HG02763 (cell line): ENCODE results near the gene SPINK5.

Experiments
- ATAC-seq: cut with Tn5 transposase; IDR thresholded peaks from one replicate; pipeline ENCODE4 v1.9.1; 2021; ENCODE audit warnings: mild to moderate bottlenecking, moderate library complexity; ENCODE audit not compliant: unreplicated experiment

Gene SPINK5

GRCh38 chr5:148090773-148091250 is 27.0 kb downstream of the SPINK5 start:
- ATAC-seq = no peak

- no peak for ATAC-seq
Measured at GRCh38 chr5:148091991-148092964, 28.5 kb downstream of the SPINK5 start.

- ATAC-seq = no peak
Measured at GRCh38 chr5:148094336-148094735, 30.6 kb downstream of the SPINK5 start.

GRCh38 chr5:148104226-148104625 is 40.4 kb downstream of the SPINK5 start:
- ATAC-seq = no peak

GRCh38 chr5:148107608-148108007 is 43.8 kb downstream of the SPINK5 start:
- no peak for ATAC-seq

- ATAC-seq = no peak
Measured at GRCh38 chr5:148113243-148113642, 49.5 kb downstream of the SPINK5 start.

- no peak for ATAC-seq
Measured at GRCh38 chr5:148120317-148120716, 56.5 kb downstream of the SPINK5 start.

GRCh38 chr5:148125641-148126040 is 61.9 kb downstream of the SPINK5 start:
- no peak for ATAC-seq

- ATAC-seq = no peak
Measured at GRCh38 chr5:148135091-148136048, 71.6 kb downstream of the SPINK5 start.

- ATAC-seq = no peak
Measured at GRCh38 chr5:148140846-148141245, 77.1 kb downstream of the SPINK5 start.

- no peak for ATAC-seq
Measured at GRCh38 chr5:148141645-148142044, 77.9 kb downstream of the SPINK5 start.

GRCh38 chr5:148145916-148146315 is 82.1 kb downstream of the SPINK5 start:
- ATAC-seq = no peak

- ATAC-seq = no peak
Measured at GRCh38 chr5:148146487-148146886, 82.7 kb downstream of the SPINK5 start.

GRCh38 chr5:148147415-148147814 is 83.6 kb downstream of the SPINK5 start:
- ATAC-seq = no peak

GRCh38 chr5:148151872-148152271 is 88.1 kb downstream of the SPINK5 start:
- no peak for ATAC-seq

GRCh38 chr5:148152781-148153180 is 89.0 kb downstream of the SPINK5 start:
- no peak for ATAC-seq

GRCh38 chr5:148156609-148157008 is 92.8 kb downstream of the SPINK5 start:
- ATAC-seq = no peak

- no peak for ATAC-seq
Measured at GRCh38 chr5:148162038-148162437, 98.3 kb downstream of the SPINK5 start.

- no peak for ATAC-seq
Measured at GRCh38 chr5:148163345-148163744, 99.6 kb downstream of the SPINK5 start.

- ATAC-seq = no peak
Measured at GRCh38 chr5:148166550-148167283, 102.9 kb downstream of the SPINK5 start.

GRCh38 chr5:148168246-148168645 is 104.5 kb downstream of the SPINK5 start, which contains the start of gene SPINK14:
Gene SPINK14 (plus strand): TSS chr5:148168546. CDS start chr5:148169733, 1,187 bp downstream.
- no peak for ATAC-seq
